MM.1S (cell line): ENCODE measurements around the gene COA8.

ENCODE experiments used
- EZH2 ChIP-seq: fragments of 300-600 bp; sonication (generic); optimal IDR thresholded peaks from 2 replicates; pipeline ENCODE3; 2017; ENCODE audit warnings: low read depth, mild to moderate bottlenecking, antibody characterized with exemption, low read length, mixed read lengths
- TF ChIP-seq, protein P1 (sequence below): fragments of 300-600 bp; sonication (generic); IDR thresholded peaks from 2 replicates; pipeline ENCODE4 v1.5.1; 2016; ENCODE audit warnings: antibody characterized with exemption, low read length, mixed read lengths

DNA sequence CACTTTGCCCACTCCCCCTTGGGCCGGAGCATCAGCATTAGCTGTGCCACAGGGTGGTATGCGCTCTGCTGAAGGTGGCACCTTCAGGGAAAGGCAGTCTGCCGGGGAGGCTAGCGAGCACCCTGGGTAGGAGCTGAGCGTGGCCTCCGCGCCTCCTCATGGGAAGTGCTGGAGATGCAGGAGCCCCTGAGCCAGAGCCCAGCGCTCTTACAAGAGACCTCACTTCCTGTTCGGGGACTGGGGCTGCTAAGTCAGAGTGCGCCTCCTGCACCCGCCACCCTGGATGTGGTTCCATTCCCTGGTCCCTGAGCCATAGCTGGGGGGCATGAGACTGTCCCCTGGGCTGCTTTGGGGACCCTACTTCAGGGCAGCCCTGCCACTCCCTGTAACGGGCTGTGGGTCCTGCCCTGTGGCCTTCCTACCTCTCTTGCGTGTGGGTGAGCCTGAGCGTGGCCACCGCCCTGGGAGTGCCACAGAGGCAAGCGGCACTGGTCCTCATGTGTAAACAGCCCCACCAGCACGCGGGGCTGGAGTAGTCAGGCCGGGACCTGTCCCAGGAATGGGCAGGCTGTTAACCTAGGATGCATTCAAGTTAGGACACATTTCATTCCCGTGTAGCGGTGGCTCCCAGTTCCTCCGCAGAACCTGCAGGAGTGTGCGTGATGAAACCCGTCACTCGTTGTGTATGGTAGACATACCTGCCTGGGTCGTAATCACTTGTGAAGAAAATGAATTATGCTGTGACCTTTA lies 19.4 kb downstream of the COA8 start:
- TF ChIP-seq, protein P1, sequence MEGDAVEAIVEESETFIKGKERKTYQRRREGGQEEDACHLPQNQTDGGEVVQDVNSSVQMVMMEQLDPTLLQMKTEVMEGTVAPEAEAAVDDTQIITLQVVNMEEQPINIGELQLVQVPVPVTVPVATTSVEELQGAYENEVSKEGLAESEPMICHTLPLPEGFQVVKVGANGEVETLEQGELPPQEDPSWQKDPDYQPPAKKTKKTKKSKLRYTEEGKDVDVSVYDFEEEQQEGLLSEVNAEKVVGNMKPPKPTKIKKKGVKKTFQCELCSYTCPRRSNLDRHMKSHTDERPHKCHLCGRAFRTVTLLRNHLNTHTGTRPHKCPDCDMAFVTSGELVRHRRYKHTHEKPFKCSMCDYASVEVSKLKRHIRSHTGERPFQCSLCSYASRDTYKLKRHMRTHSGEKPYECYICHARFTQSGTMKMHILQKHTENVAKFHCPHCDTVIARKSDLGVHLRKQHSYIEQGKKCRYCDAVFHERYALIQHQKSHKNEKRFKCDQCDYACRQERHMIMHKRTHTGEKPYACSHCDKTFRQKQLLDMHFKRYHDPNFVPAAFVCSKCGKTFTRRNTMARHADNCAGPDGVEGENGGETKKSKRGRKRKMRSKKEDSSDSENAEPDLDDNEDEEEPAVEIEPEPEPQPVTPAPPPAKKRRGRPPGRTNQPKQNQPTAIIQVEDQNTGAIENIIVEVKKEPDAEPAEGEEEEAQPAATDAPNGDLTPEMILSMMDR, result no peak
- TF ChIP-seq EZH2, result no peak
